GM19238 (cell line): Measurements from ENCODE around the gene RAB7A.
"Not testable (repeated sequence)": the region's sequence is repeated elsewhere in the genome, so short reads cannot be mapped to it uniquely, and the experiment has no call there.

ENCODE experiments used
- DNase-seq: peaks from one replicate; pipeline ENCODE4 v3.0.0; 2011; ENCODE audit warnings: low spot score; ENCODE audit not compliant: insufficient read length

RAB7A gene

DNA sequence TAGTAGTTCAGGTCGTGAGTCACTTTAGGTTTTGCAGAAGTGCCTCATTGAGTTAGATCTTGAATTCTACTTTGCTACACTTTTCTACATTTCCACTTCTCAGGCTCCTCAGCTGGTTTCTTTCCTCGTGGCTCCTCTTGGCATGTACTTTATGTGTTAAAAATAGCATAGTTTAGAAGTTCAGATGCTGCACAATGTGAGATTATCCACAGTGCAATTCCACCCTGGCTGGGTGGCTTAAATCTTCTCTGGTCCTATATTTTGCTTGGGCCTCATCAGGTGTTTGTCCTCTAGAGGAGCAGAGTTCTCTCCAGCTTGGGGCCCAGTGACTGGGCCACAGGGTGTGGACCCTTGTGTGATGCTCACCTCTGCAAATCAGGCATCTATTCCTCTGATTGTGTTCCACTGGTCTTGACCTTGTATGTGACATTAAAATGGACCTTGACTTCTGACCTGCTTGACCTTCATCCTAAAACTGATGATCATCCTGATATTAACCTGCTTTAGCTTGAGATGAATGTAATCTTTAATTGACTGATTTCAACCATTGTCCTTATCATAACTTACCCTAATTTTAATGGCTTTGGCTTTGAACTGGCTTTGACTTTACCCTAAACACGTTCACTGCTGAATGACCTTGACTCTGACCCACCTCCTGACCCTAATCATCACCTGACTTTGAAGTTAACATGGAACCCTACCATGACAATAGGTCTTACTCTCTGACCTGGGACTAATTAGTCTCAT lies 89.5 kb downstream of the RAB7A start:
- DNase-seq: no peak

DNA sequence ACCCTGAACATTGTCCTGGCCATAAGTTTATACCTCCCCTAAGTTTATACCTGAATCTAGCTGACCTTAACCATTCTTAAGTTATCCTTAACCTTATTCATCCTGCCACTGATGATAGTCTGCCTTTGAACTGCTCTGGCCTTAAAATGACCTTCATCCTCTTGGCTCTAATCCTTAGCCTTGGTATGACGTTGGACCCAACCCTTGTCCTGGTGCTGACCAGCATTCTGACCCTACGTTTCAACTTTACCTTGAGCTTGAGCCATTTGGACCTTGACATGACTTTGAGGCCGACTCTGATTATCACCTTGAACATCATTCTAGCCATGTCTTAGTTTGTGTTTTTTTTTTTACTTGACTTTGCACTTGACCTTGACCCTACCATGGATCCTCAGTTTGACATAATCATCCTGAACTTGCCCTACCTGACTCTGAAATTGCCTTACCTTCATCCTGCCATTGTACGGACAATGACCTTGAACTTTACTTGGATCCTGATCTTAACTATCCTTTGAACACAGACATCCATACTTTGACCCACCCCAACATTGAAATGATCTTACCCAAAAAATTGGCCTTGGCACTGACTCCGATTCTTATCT lies 92.3 kb downstream of the RAB7A start:
- DNase-seq: no peak

DNA sequence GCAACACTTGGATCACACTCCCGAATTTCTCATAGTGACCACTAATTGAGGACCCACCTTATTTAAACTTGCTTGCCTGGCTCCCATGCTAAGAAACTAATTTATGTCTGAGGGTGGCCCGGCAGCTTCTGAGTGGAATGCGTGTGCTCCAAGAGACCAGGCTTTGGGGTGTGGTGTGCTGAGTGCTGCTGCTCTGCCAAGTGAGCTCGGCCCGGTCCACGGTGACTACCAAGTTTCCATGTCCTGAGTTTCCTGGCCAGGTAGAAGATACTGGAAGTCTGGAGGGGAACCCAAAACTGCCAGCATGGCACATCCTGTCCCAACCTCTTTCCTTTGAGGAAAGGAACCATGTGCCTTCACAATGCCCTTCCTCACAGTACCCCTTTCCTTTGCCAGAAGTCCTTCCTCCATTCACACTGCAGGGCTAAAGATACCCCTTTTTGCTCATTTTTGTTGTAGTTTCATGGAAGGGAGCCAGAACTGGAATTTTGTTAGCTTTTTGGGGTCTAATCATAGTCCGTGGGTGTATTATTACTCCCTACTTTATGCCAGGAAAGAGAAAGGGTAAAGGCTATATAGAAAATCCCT lies 94.4 kb downstream of the RAB7A start:
- DNase-seq: no peak

DNA sequence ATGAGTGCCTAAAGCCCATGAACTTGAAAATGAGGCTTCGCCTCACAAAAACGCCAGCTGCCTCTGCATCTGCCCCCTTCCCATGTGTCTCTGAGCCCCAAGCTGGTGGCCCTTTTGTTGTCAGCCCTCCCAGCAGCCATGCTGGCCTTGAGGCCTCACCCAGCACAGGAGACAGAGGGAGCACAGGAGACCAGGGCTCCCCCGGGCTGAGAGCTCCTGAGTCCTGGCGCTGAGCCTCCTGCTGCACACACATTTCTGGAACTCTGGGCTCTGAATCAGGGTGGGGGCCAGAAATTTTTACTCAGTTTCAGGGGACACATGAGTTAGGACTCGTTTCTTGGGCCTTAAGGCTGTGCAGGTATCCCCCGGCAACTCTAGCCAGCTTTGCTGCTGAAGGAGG lies 97.0 kb downstream of the RAB7A start:
- DNase-seq: no peak

DNA sequence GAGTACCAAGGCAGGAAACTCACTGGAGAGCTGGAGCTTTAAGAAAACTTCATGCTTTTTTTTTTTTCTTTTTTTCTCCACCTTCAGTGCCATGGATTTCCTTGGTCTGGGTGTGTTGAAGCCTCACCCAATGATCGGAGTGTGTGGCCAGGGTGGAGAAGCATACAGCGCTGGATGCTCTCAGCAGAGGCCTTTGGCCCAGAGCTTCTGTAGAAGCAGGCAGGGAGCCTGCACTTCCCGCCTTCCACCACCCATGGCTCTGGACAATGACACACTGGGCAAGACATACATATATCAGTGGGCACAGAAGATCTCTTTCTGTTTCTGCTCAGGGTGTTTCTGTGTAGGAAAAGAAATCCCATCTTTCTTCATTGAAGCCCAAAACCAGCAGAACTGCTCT lies 97.6 kb downstream of the RAB7A start:
- no peak for DNase-seq

DNA sequence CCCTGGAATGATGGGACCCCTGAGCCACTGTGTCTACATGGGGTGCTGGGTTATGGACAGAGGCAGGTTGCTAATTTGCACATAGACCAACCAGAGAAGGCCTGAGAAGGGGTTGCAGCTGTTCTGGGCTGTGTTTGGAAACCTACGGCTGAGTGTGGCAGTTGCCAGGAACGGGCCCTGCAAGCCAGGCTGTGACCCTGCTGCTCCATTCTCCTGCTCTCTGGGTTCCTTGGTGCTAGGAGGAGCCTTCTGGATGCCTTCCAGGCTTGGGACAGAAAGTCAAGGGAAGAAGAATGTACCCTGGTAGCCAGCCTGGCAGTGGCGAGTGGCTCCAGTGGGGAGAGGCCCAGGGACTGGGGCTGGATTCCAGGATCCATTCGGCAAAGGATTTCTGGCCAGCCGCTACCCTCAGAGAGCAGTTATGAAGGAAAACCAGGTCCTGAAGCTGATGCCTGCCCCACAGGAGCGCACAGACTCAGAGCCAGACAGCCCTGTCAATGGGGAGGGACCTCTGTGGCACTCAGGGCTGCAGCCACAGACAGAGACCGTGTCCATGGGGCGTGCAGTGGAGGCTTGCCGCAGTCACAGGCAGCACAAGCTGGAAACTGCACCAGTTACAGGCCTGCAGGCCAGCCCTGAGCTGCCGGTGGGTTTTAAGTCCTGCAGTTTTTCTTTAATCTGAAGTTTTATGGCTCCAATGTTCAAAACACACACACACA lies 98.3 kb downstream of the RAB7A start:
- no peak for DNase-seq

DNA sequence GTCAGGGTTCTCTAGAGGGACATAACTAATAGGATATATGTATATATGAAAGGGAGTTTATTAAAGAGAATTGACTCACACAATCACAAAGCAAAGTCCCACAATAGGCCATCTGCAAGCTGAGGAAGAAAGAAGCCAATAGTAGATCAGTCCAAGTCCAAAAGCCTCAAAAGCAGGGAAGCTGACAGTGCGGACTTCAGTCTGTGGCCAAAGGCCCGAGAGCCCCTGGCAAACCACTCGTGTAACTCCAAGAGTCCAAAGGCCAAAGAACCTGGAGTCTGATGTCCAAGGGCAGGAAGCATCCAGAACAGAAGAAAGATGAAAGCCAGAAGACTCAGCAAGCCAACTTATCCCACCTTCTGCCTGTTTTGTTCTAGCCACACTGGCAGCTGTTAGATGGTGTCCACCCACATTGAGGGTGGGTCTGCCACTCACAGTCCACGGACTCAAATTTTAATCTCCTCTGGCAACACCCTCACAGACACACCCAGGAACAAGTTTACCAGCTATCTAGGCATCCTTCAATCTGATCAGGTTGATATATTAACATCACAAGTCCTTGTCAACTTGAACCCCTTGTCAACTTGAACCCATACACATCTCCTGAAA lies 99.2 kb downstream of the RAB7A start:
- no peak for DNase-seq

DNA sequence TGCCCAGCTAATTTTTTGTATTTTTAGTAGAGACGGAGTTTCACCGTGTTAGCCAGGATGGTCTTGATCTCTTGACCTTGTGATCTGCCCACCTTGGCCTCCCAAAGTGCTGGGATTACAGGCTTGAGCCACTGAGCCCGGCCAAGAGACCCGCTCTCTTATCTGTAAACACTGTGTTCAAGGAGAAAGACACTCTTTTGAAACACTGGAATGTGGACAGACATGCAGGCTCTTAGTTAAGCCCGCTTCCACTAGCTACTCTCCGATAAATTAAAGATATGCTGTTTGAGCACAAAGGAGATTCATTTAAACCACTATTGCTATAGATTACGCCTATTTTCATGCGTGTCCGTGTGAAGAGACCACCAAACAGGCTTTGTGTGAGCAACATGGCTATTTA lies 103.1 kb downstream of the RAB7A start:
- not testable (repeated sequence) for DNase-seq

DNA sequence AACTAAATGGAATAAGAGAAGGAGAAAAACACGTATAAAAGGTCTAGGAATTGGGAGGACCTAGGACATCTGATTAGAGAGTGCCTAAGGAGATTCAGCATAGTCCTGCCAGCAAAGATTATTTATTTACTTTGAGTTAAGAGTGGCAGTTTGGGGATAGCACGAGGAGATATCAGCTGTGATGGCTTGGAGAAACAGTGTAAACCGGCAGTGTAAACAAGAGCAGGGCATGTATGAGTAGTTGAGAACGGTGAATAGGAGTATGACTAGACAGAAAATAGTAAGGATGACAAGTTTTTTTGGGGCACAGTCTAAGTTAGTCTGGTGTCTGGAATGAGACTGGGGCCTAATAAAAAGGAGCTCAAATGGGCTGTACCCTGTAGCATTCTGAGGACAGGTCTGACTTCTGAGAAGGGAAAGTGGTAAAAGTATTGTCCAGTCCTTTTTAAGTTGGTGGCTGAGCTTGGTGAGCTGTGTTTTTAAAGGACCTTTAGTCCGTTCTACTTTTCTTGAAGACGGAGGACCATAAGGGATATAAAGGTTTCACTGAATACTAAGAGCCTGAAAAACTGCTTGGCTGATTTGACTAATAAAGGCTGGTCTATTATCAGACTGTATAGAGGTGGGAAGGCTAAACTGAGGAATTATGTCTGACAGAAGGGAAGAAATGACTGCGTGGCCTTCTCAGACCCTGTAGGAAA lies 104.1 kb downstream of the RAB7A start:
- not testable (repeated sequence) for DNase-seq

DNA sequence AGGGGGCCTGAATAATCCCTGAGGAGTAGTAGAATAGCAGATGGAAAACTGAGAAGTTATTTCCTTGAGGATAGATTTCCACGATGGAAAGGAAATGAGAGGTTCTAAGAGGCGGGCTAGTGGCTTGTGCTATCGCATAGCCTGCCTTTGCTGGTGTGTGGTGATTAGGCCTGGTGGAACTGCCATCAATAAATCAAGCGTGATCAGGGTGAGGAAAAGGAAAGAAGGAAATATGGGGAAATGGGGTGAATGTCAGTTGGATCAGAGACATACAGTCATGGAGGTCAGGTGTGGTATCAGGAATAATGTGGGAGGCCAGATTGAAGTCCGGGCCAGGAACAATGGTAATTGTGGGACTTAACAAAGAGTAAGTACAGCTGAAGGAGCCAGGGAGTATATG lies 104.8 kb downstream of the RAB7A start:
- not testable (repeated sequence) for DNase-seq

DNA sequence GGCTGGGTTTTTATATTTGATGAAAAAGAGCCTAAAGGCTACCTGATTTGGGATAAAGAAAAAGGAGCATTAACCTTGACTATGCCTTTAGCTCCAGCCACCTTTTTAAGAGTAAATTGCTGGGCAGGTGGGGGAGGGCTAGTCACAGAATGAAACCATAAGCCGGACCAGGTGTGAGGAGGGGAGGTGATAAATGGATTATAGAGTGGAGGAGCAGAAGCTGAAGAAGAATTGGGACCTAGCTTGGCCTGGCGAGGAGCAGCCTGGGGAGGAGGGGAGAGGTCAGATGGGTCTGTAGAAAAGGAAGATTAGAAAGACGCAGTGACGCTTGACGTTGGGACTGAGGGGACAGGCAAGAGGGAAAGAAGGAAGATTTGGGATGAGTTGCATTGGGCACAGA lies 107.0 kb downstream of the RAB7A start:
- not testable (repeated sequence) for DNase-seq

DNA sequence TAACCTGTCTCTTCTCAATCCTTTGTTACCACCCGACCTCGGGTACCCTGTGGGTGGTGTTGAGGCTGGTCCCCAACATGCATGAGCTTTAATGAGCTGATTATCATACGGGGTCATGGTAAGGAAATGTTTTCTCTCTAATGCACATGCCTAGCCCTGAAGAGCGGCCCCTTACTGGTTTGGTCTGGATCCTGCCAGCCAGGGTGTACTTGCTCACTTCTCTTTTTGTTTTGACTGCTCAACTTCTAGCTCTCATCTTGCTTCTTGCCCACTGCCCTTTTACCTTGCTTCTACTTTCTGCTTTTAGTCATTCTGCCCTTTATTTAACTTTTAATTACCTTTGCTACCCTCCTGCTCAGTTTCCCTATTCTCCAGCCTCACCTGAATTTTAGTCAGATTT lies 109.1 kb downstream of the RAB7A start:
- no peak for DNase-seq

DNA sequence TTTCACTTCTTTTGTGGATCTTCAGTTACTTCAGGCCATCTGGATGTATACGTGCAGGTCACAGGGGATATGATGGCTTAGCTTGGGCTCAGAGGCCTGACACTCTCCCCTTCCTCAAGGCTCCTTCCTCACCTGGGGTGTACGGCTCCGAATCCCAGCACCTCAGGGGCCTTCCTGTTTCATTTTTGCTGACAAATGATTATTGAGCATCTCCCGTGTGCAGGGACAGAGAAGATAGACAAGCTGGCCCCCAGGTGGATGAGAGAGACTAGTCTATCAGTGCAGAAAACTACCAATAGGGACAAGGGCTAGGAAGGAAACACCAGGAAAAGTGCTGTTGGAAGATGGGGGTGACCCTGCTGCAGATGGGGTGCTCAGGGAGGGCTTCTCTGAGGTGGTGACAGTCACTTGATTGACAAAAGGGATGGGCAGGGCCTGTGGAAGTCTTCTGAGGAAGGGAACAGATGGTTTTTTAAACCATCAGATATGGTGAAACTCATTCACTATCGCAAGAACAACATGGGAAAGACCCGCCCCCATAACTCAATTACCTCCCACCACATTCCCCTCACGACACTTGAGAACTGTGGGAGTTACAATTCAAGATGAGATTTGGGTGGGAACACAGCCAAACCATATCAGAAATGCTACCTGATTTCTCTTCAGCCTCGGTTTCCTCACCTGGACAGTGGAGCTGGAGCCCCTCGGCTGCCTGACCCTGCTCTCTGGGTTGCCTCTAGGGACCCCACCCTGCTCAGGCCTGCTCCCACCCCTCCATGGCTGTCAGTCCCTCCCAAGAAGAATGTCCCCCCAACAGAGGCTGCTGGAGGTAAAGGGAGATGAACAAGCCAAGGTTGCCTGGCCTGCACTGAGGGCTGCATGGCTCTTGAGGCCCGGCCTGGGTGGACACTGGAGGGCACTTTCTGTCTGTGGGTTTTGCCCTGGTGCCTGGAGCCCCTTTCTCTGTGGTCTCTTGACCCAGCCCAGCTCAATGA lies 116.2 kb downstream of the RAB7A start:
- no peak for DNase-seq

DNA sequence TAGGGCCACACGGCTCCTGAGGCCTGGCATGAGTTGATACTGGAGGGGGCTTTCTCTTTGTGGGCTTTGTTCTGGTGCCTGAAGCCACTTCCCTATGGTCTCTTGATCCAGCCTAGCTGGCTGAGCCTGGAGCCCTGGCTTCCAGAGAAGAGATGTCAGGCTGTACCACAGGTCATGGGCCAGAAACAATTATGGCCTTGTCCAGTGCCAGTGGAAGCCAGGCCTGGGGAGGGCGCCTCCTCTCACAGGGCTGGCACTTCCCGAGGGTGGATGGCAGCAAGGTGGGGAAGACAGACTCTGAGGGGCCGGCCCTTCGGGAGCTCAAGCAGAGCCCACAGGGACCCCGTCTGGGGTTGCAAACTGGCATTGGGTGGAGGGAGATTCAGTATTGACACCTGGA lies 118.5 kb downstream of the RAB7A start:
- DNase-seq: no peak

DNA sequence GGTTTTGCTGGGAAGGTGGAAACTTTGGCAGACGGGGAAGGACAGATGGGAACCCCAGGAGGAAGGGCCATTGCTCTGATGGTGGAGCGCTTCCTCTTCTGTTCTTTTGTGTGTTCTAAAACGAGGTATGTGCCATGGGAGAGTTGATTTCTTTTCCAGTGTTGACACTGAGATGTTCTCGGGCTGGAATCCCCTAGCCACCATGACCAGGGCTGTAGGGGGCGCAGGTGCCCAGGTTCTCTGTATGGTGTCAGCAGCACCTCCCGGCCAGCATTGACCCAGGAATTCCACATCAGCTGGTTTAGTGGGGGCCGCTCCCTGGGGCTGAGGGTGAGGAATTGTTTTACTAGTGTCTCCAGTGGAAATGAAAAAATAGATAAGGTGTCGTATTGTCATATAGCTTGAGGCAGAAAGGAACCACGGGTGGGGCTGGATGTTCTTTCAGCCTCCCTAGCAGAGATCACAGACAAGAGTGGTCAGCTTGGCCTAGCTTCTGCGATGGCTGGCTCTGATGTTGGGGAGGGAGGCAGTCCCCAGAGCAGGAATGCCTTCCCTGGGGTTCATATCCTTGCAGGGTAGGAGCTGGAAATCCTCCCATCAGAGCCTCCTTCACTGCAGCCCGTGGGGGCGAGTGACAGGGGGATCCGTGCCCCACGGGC lies 119.3 kb downstream of the RAB7A start:
- no peak for DNase-seq

DNA sequence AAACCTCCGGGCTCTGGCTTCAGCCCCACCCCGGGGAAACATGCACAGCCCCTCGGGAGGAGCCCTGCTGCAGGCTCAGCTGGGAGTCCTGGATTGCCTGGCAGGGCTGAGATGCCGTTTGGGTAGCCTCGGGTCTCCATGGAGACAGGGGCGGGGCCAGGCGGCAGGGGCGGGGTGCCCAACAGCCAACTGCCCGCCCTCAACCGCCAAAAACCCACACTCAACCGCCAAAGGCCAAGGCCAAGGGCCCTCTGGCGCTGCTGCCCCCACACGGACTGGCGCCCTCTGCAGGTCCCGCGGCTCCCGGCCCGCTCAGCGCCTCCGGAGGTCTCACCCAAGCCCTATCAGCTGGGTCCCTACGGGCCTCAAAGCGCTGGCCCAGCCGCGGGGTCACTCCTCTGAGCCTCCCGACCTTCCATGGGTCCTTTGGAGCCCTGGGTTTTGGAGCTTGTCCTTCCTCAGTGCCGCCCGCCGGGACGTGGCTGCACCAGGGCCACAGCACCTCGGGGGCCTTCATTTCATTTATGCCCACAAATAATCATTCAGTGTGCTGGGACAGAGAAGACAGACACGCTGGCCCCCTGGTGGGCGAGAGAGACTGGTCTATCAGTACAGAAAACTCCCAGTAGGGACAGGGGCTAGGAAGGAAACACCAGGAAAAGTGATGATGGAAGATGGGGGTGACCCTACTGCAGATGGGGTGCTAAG lies 119.9 kb downstream of the RAB7A start:
- DNase-seq: peak; percentile 77

DNA sequence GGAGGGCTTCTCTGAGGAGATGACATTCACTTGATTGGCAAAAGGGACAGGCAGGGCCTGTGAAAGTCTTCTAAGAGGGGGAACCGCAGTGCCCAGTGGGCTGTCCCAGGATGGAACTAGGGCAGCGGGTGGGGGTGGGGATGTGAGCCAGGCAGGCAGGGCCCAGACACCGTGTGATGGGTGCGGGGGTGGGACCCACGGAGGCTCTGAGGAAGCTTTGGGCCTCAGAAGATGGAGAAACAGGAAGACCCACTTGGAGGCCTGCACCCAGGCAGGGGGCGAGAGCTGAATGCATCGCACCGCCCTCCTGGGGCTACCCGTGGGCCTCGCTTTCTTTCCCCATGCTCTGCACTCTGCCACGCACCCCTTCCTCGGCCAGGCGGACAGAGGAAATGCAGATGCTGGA lies 120.5 kb downstream of the RAB7A start:
- no peak for DNase-seq

DNA sequence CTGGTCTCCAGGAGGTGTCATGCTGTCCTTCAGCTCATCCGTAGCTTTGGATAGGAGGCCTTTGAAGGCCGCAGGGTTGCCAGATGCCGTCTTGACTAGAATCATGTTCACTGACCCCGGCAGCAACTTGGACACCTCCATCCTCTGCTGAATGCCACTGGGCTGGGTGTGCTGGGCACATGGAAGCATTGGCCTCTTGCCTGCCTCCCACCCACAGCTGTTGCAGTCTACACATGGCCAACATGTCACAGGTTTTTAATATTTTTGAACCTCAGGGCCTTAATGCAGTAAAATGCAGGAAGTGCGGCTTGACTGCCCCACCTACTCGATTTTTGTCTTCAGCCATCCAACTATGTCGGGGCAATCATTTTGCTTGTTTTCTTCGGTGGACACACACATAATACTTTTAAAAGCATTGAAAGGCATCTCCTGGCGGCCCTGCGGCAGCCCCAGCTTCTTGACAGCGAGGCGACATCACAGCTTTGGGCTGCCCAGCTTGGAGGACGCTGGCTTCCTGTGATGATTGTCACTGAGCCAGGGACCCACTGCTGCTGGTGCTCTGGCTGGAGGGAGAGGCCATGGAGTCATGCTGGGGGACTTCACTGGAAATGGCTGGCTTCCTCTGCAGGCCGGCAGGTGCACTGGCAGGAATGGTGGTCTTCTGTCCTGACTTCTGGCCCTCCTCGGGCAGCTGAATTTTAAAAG lies 121.8 kb downstream of the RAB7A start:
- no peak for DNase-seq
